Nephron (organoid): ENCODE results near the gene BLNK.

Experiments
- H3K27ac Mint-ChIP-seq, 3 experiments: 2 replicates each; pipeline ENCODE4 v1.8.0; 2020; ENCODE audit warnings: mixed read lengths in 3 of 3, mild to moderate bottlenecking in 2 of 3, moderate library complexity in 1 of 3
- H3K27me3 Mint-ChIP-seq: 2 replicates; pipeline ENCODE4 v1.8.0; 2021; ENCODE audit warnings: low read depth, mild to moderate bottlenecking, moderate library complexity, mixed read lengths
- H3K36me3 Mint-ChIP-seq: 2 replicates; pipeline ENCODE4 v1.8.0; 2020; ENCODE audit warnings: low read depth, mixed read lengths
- H3K4me1 Mint-ChIP-seq: 2 replicates; pipeline ENCODE4 v1.8.0; 2020; ENCODE audit warnings: mixed read lengths
- H3K4me3 Mint-ChIP-seq, 3 experiments: 2 replicates each; pipeline ENCODE4 v1.8.0; 2020; ENCODE audit warnings: mild to moderate bottlenecking in 3 of 3, mixed read lengths in 3 of 3, moderate library complexity in 2 of 3
- H3K9me3 Mint-ChIP-seq: 2 replicates; pipeline ENCODE4 v1.8.0; 2020; ENCODE audit warnings: mixed read lengths
- TF ChIP-seq, protein P1 (sequence below), 3 experiments: fragments of 200-600 bp; sonication (generic); IDR thresholded peaks; one replicate each; pipeline ENCODE4 v1.5.0; 2021; ENCODE audit warnings: antibody characterized with exemption in 3 of 3; ENCODE audit not compliant: unreplicated experiment in 3 of 3

BLNK gene

DNA sequence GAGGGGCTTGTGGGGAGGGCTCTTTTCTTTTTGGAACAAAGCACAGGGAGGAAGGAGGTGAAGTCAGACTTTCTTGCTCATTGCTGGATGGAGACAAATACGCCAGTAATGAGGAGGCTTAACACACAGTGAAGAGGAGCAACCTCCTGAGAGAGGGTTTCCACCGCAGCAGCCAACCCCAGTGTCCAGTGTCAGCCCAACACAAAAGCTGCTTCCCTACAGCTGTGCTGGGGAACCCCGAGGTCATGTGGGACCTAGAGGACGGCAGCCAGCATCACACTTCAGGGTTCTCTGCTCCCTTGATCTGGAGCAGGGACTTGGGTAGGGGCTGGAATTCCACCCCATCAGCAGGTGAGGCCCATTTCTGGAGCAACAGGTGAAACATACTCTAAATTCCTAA, 7.7 kb downstream of the BLNK start:
- Mint-ChIP-seq H3K27ac (no peak overlapping the region), H3K4me3 (no peak overlapping the region), H3K9me3 (no peaks in the 10 kb centered on the region), H3K27me3 (no peaks in the 10 kb centered on the region), H3K4me1 (peaks cover 22% of the 10 kb centered on the region), H3K36me3 (no peaks in the 10 kb centered on the region)
- TF ChIP-seq, protein P1, sequence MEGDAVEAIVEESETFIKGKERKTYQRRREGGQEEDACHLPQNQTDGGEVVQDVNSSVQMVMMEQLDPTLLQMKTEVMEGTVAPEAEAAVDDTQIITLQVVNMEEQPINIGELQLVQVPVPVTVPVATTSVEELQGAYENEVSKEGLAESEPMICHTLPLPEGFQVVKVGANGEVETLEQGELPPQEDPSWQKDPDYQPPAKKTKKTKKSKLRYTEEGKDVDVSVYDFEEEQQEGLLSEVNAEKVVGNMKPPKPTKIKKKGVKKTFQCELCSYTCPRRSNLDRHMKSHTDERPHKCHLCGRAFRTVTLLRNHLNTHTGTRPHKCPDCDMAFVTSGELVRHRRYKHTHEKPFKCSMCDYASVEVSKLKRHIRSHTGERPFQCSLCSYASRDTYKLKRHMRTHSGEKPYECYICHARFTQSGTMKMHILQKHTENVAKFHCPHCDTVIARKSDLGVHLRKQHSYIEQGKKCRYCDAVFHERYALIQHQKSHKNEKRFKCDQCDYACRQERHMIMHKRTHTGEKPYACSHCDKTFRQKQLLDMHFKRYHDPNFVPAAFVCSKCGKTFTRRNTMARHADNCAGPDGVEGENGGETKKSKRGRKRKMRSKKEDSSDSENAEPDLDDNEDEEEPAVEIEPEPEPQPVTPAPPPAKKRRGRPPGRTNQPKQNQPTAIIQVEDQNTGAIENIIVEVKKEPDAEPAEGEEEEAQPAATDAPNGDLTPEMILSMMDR (IDR thresholded peaks at IDR 0.05; ENCODE audit: unreplicated experiment in 3 of 3), result no peak

DNA sequence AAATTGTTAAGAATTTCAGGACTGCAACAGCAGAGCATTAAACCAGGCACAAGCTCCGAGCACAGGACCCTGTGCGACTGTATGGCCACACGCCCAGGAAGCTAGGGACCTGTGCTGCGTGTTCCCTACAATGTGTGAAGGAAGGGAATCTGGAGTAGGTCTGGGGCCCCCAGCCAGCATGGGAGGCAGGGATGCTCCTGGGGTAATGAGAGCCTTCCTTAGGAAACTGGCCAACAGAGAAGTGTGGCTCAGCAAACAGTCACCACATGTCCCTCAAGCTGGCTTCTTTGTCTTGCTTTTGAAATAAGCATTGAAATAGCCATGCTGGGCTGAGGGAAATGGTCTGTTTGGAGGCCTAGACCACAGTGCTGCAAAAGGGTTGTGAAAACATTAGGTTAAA, 8.2 kb downstream of the BLNK start:
- Mint-ChIP-seq H3K27me3 (no peaks in the 10 kb centered on the region), H3K4me1 (peaks cover 22% of the 10 kb centered on the region), H3K27ac (no peak overlapping the region), H3K4me3 (no peak overlapping the region), H3K9me3 (no peaks in the 10 kb centered on the region), H3K36me3 (no peaks in the 10 kb centered on the region)
- TF ChIP-seq, protein P1 (IDR thresholded peaks at IDR 0.05; ENCODE audit: unreplicated experiment in 3 of 3), result no peak

DNA sequence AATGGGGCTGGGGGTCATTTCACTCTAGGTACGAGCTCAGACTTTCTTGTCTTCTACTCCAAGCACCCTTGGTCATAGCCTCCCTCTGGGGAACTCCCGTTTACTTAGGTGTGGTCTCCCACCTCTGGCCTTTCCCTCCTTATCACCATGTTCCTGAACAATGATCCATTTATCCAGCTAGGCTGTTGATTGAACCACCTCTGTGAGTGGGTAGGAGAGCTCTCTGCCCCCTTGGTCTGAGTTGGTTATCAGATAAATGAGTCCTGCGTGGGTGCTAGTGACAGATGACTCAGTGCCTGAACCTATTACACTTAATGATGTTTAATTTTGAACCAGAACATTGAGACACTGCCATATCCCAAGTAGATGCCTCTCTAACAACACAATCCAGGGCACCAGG, 9.4 kb downstream of the BLNK start:
- H3K4me3 Mint-ChIP-seq, result no peak overlapping the region
- no peaks in the 10 kb centered on the region for H3K27me3 Mint-ChIP-seq
- peaks cover 27% of the 10 kb centered on the region for H3K4me1 Mint-ChIP-seq
- TF ChIP-seq, protein P1 (IDR thresholded peaks at IDR 0.05; ENCODE audit: unreplicated experiment in 3 of 3), result no peak
- H3K27ac Mint-ChIP-seq, result no peak overlapping the region
- no peaks in the 10 kb centered on the region for H3K9me3 Mint-ChIP-seq
- H3K36me3 Mint-ChIP-seq, result no peaks in the 10 kb centered on the region

DNA sequence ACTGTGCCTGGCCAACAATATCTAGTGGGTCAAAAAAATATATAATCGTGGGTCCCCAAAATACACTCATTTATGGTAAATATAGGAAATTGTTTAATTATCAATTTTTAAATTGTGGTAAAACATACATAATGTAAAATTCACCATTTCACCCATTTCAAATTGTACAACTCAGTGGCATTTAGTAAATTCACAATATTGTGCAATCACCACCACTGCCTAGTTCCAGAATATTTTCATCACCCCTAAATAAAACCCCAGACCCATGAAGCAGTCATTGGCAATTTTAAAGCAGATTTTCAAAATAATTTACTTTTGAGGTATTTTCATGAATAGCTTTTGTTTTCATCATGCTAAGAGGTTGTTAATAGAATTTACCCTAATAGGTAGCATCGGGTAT, 10.2 kb downstream of the BLNK start:
- Mint-ChIP-seq H3K4me3 (no peak overlapping the region), H3K4me1 (peaks cover 27% of the 10 kb centered on the region), H3K27ac (no peak overlapping the region), H3K27me3 (no peaks in the 10 kb centered on the region), H3K9me3 (no peaks in the 10 kb centered on the region), H3K36me3 (no peaks in the 10 kb centered on the region)
- TF ChIP-seq, protein P1 (IDR thresholded peaks at IDR 0.05; ENCODE audit: unreplicated experiment in 3 of 3), result no peak

DNA sequence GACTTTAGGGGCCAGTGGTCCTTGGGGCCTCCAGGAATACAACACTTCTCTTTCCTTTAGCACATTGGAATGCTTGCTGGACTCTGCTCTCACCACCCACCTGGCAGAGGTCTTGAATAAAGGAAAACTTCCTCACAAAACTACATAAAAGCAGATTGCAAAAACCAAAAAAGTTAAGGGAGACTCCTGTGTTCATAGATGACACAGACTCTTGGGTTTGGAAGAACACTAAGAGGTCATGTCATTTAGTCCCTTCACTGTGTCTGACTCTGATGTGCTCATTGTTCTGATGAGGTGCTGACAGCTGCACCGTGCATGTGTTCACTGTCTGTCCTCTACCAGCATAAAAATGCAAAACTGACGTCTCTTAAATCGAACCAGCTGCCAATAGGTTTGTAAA, 11.4 kb downstream of the BLNK start:
- no peaks in the 10 kb centered on the region for H3K36me3 Mint-ChIP-seq
- H3K4me1 Mint-ChIP-seq, result peaks cover 35% of the 10 kb centered on the region
- TF ChIP-seq, protein P1 (IDR thresholded peaks at IDR 0.05; ENCODE audit: unreplicated experiment in 3 of 3), result no peak
- peak overlapping the region; percentile 15 to 74 (median 73) for H3K27ac Mint-ChIP-seq
- no peaks in the 10 kb centered on the region for H3K27me3 Mint-ChIP-seq
- H3K9me3 Mint-ChIP-seq, result no peaks in the 10 kb centered on the region
- H3K4me3 Mint-ChIP-seq, result no peak overlapping the region

DNA sequence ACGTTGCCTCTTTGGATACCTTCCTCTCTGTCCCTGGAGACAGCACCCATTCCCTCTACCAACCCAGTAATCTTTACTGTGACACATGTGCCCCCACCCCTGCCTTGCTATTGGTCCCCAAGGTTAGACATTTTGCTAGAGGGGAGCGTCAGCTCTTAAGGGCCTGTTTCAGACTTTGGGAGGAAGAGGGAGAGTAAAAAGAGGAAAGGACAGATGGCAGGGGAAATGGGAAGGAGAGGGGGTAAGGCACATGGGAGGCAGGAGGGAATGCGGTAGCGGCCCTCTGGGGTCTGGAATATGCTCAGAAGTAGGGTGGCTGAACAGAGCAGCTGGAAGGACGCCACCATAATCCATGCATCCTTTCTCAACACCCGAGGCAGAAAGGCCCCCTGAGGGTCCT, 12.2 kb downstream of the BLNK start:
- Mint-ChIP-seq H3K27ac (no peak overlapping the region), H3K9me3 (no peaks in the 10 kb centered on the region), H3K4me3 (no peak overlapping the region), H3K4me1 (peaks cover 38% of the 10 kb centered on the region), H3K27me3 (no peaks in the 10 kb centered on the region), H3K36me3 (no peaks in the 10 kb centered on the region)
- TF ChIP-seq, protein P1 (IDR thresholded peaks at IDR 0.05; ENCODE audit: unreplicated experiment in 3 of 3), result no peak
